ENCODE data around the gene RPS2.
"Not testable (repeated sequence)": the region's sequence is repeated elsewhere in the genome, so short reads cannot be mapped to it uniquely, and the experiment has no call there.

RPS2 gene

DNA sequence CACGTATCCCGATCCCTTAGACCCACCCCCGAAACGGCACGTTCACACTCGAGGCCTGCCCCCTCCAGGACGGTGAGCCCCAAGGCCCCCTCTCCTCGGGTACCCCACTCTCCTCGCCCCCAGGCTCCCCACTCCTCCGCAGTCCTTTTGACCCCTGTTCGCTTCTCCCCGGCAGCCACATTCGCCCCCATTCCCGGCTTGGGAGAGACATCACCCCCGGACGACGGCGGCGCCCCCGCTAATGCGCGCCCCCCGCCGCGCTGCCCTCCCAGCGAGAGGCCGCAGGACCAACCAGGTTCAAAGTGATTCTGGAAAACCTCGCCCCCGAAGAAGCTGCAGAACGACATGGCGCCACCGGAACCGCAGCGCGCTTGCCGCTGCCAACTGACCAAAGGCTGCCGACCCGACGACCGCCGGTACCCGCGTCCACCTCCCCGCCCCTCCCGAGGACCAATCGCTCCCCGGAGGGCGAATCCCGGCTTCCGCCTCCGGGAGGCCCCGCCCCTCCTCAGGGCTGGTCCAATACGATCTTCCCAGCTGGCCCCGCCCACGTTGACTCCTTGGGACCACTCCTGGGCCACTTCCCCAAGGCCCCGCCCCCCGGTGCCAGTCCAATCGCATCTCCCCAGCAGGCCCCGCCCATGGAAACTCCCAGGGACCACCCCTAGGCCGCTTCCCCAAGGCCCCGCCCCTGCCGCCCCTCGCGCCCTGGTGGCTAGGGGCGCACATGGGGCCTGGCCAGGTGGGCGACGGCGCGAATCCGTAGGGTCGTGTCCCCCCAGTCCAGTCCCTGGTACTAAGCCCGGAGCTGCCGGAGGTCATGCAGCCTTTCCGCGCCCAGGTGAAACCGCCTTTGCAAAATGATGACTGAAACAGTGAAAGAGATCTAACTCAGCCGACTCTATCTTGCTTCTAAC lies 21.6 kb downstream of the RPS2 start, which contains the start of gene MSRB1:
Gene MSRB1 (minus strand): TSS at position 390 of the 917 bp plus-strand sequence. CDS start 43 bp downstream, at position 347.
- peak within 1 kb of the TSS; percentile 82 for H3K4me3 ChIP-seq (ENCODE audit: low read depth, low read length)
- TF ChIP-seq, protein P1, sequence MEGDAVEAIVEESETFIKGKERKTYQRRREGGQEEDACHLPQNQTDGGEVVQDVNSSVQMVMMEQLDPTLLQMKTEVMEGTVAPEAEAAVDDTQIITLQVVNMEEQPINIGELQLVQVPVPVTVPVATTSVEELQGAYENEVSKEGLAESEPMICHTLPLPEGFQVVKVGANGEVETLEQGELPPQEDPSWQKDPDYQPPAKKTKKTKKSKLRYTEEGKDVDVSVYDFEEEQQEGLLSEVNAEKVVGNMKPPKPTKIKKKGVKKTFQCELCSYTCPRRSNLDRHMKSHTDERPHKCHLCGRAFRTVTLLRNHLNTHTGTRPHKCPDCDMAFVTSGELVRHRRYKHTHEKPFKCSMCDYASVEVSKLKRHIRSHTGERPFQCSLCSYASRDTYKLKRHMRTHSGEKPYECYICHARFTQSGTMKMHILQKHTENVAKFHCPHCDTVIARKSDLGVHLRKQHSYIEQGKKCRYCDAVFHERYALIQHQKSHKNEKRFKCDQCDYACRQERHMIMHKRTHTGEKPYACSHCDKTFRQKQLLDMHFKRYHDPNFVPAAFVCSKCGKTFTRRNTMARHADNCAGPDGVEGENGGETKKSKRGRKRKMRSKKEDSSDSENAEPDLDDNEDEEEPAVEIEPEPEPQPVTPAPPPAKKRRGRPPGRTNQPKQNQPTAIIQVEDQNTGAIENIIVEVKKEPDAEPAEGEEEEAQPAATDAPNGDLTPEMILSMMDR (IDR thresholded peaks at IDR 0.05; ENCODE audit: insufficient read depth, low read depth, low read length, missing control alignments) = no peak

DNA sequence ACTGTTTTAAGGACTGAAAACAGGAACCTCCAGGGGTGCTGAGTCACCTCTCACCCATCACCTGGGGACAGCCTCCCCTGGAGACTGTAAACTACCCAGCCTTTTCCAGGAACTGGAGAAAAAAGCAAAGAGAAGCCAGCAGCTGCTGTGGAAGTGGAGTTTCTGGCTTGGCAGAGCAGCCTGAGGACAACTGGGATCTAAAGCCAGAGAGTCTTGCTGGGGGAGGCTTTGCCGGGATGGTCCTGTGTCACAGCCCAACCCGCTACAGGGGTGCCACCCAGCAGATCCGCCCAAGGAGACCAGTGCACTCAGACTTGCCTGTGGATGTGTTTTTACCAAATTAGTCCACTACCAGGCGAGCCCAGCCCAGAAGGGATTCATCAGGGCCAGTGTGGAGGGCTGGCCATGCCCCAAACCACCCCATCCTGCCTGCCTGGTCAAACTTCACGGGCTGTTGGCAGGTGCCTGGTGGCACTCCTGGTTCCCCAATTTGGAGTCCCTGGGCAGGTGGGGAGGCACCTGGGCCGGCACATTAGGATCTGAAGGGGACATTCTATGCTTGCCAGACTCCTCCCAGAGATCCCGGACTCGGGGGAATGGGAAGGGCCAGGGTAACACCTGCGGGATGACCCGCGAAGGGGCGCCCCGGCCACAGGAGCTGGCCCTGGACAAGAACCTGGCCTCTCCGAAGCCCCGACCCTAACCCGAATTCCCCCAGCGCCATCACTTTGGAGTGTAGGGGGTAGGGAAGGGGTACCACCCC lies 22.4 kb downstream of the RPS2 start:
- peak overlapping the region; percentile 82 for H3K4me3 ChIP-seq (ENCODE audit: low read depth, low read length)
- TF ChIP-seq, protein P1 (IDR thresholded peaks at IDR 0.05; ENCODE audit: insufficient read depth, low read depth, low read length, missing control alignments) = no peak
- no peak for DNase-seq (ENCODE audit: low read depth)

More for the DNA sequence above, 21.6 kb downstream of the RPS2 start, which contains the start of gene MSRB1:
- DNase-seq (ENCODE audit: low read depth) = peak; percentile 99

DNA sequence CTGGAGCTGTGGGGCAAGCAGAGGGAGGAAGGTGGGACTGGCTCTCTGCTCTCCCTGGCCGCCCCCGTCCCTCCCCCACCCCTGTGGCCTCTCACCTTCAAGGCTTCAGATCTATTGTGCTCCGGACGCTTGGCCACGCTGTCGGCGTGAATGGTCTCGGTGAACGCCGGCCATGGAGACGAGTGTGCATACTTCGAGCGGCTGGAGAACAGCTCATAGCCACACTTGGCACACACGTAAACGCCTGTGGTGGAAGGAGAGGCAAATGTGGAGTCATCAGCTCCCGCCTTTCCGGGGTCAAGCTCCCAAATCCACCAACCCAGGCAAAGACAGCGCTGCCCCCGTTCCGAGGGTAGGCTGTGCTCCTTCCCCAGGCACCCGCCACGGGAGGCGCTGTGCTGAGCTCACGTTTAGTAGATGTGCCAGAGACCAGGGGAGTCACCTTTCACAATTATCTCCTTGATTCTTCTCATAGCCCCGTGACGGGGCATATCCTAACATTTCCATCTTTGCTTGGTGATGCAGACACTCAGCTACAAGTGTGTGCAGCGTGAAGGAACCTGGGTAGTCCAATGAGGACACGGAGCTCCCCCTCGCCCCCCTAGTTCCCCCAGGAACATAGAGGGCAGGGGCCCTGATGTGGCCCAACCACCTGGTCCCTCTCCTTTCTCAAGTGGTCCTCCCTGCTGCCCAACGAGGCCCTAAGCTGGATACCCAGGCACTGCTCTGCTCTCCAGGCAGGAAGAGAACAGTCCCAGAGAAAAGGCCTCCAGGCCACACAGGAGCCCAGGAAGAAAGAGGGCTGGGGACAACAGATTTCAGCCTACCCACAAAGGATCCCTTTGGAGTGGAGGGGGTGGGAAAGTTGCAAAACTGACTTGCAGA lies 23.2 kb downstream of the RPS2 start:
- TF ChIP-seq, protein P1 (IDR thresholded peaks at IDR 0.05; ENCODE audit: insufficient read depth, low read depth, low read length, missing control alignments) = no peak
- H3K4me3 ChIP-seq (ENCODE audit: low read depth, low read length) = peak overlapping the region; percentile 82
- no peak for DNase-seq (ENCODE audit: low read depth)

DNA sequence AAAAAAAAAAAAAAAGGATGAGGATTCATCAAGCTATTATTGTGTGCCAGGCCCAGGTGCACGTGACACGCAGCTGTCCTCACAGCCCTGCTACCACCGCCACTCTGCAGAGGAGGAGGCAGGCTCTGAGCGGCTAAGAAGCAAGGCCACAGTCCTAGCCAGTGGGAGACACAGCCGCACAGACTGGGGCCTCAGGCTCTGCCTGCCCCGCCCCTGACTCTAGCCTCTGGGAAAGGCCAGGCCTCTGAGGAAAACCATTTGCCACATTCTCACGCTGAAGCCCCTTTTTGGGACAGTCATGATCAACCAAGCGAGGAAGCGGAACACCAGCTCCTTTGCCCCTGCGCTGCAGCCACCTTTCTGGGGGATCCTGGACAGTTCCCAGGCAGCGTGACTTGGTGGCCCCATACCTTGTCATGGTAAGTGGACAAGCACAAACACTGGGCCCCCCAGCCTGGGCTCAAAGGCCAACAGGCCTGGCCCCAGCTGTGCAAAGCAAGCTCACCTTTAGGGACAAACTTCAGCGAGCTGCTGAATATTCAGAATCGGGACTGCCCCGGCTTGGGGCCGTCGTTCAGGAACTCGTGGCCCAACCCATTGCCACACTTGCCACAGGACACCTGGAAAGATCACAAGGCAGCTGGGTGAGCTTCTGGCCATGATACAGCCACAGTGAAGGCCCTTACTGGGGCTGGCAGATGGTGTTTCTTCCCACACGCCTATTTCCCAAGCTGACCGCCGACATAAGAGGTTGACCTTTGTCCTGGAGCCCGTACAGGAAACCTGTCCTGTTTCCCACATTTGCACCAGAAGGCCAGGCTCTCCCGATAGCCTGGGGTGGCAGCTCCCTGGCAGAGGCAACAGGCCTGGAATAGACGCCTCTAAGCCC lies 24.1 kb downstream of the RPS2 start:
- H3K4me3 ChIP-seq (ENCODE audit: low read depth, low read length) = no peak overlapping the region
- TF ChIP-seq, protein P1 (IDR thresholded peaks at IDR 0.05; ENCODE audit: insufficient read depth, low read depth, low read length, missing control alignments) = no peak
- no peak for DNase-seq (ENCODE audit: low read depth)

DNA sequence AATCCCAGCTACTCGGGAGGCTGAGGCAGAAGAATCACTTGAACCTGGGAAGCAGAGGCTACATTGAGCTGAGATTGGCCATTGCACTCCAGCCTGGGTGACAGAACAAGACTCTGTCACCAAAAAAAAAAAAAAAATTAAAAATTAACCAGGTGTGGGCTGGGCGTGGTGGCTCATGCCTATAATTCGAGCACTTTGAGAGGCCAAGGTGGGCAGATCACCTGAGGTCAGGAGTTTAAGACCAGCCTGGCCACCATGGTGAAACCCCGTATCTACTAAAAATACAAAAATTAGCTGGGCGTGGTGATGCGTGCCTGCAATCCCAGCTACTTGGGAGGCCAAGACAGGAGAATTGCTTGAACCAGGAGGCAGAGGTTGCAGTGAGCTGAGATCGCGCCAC lies 24.8 kb downstream of the RPS2 start:
- not testable (repeated sequence) for H3K4me3 ChIP-seq (ENCODE audit: low read depth, low read length); DNase-seq (ENCODE audit: low read depth)

DNA sequence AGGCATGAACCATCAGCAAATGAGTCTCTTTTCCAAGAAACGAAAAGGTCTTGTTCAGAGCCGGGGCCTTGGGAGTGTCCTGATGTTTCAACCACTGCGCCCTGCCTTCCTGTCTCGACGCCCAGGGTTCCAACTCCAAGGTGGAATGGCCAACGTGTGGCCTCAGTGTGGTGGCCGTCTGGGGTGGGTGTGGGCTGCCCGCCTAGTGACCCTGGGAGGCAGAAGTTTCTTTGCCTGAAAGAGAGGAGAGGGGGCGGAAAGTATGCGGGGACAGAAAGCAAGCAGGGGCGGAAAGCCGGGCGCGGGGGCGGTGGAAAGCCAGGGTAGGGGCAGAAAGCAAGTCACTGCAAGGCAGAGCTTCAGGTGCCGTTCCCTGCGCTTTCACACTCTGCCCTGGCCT lies 25.7 kb downstream of the RPS2 start:
- no peak for DNase-seq (ENCODE audit: low read depth)
- H3K4me3 ChIP-seq (ENCODE audit: low read depth, low read length) = no peak overlapping the region
- TF ChIP-seq, protein P1 (IDR thresholded peaks at IDR 0.05; ENCODE audit: insufficient read depth, low read depth, low read length, missing control alignments) = no peak

Data from GM12865 (cell line).